MM.1S (cell line): Measurements from ENCODE around the gene LRRC70.

ENCODE experiments used
- CTCF ChIP-seq: fragments of 300-600 bp; sonication (generic); IDR thresholded peaks from 2 replicates; pipeline ENCODE4 v1.5.1; 2016; ENCODE audit warnings: antibody characterized with exemption, low read length, mixed read lengths
- EZH2 ChIP-seq: fragments of 300-600 bp; sonication (generic); optimal IDR thresholded peaks from 2 replicates; pipeline ENCODE3; 2017; ENCODE audit warnings: low read depth, mild to moderate bottlenecking, antibody characterized with exemption, low read length, mixed read lengths

- TF ChIP-seq CTCF: no peak
- TF ChIP-seq EZH2: no peak
These were observed 1.1 kb upstream of the LRRC70 start for GRCh38 chr5:62577488-62577887.
